K562 (cell line): ENCODE data around the gene HOPX. TPM values are rescaled to one million over a fixed set of nuclear protein-coding genes. Genes with fewer than 3 reads are reported as not detected.

ENCODE experiments used
- ATAC-seq: fragments of 200-7000 bp; cut with Tn5 transposase; 3 replicates; pipeline ENCODE4 v1.9.1; 2020; ENCODE audit warnings: moderate library complexity
- BruUV-seq: library from RNA; stranded (reverse); fragments of 400-500 nt; replicated peaks from 2 replicates; lab custom pipeline; 2021; lab: Mats Ljungman, UMichigan
- CTCF ChIA-PET: fragments of 300-600 bp; formaldehyde crosslinking; extraction: SDS; loops from one replicate; lab custom pipeline; 2021; ENCODE audit warnings: low intra/inter-chr PET ratio; lab: Yijun Ruan, JAX
- POLR2A ChIA-PET: fragments of 300-600, 350-650 bp; sonication (Branson Sonifier 250); formaldehyde crosslinking; extraction: SDS; loops from one replicate; lab custom pipeline; 2021; ENCODE audit warnings: antibody characterized with exemption, inconsistent platforms; lab: Yijun Ruan, JAX
- DNase-seq, 4 experiments: peaks; one replicate each; pipeline versions ENCODE4 v3.0.0 to v3.0.0-alpha.2; 2011 to 2018; ENCODE audit warnings: low spot score in 3 of 4, mixed read lengths in 3 of 4; ENCODE audit errors: extremely low read depth in 1 of 4
- FAIRE-seq: peaks from 2 replicates; lab custom pipeline; 2011; peaks lifted over from hg19 to GRCh38; lab: Jason Lieb, UNC
- H2AFZ ChIP-seq: 2 replicates; pipeline ENCODE4 v1.6.0; 2011; ENCODE audit warnings: low read depth, low read length, control low read depth, inconsistent platforms
- H3K27ac ChIP-seq: fragments of 200-600 bp; 3 replicates; pipeline ENCODE4 v1.8.0; 2011; ENCODE audit warnings: low read depth, mild to moderate bottlenecking, control low read depth, inconsistent platforms, low read length, moderate library complexity, mixed read lengths; ENCODE audit errors: extremely low read depth
- H3K27me3 ChIP-seq, 2 experiments: fragments of 300-600 bp in 1 of 2; 2 replicates in 1 of 2; 3 replicates in 1 of 2; pipeline versions ENCODE4 v1.6.0 to v1.8.0; 2011; ENCODE audit warnings: inconsistent platforms in 2 of 2, low read length in 2 of 2, mild to moderate bottlenecking in 1 of 2, mixed read lengths in 1 of 2, moderate library complexity in 1 of 2; ENCODE audit not compliant: control insufficient read depth in 2 of 2, insufficient read depth in 2 of 2
- H3K36me3 ChIP-seq: fragments of 300-600 bp; 3 replicates; pipeline ENCODE4 v1.8.0; 2011; ENCODE audit warnings: mild to moderate bottlenecking, low read length, inconsistent platforms; ENCODE audit not compliant: control insufficient read depth, insufficient read depth
- H3K4me1 ChIP-seq, 2 experiments: fragments of 200-600 bp in 1 of 2; replicated peaks in 1 of 2; 2 replicates in 1 of 2; 3 replicates in 1 of 2; pipeline versions ENCODE4 v1.5.1 to v1.8.0; 2011; ENCODE audit warnings: inconsistent platforms in 2 of 2, low read length in 2 of 2, mild to moderate bottlenecking in 1 of 2, mixed read lengths in 1 of 2, moderate library complexity in 1 of 2; ENCODE audit not compliant: control insufficient read depth in 2 of 2, insufficient read depth in 2 of 2
- H3K4me2 ChIP-seq: 2 replicates; pipeline ENCODE4 v1.6.1; 2011; ENCODE audit warnings: low read length, control low read depth, inconsistent platforms, mixed read lengths; ENCODE audit not compliant: insufficient read depth
- H3K4me3 ChIP-seq: fragments of 200-600 bp; sonication (generic), shearing (Covaris generic); 2 replicates; pipeline ENCODE4 v1.5.1; 2016; ENCODE audit warnings: control low read depth, inconsistent platforms
- H3K79me2 ChIP-seq: fragments of 200-600 bp; 3 replicates; pipeline ENCODE4 v1.8.0; 2011; ENCODE audit warnings: low read length, inconsistent platforms; ENCODE audit not compliant: control insufficient read depth, insufficient read depth
- H3K9ac ChIP-seq, 2 experiments: 2 replicates each; pipeline versions ENCODE4 v1.6.0 to v1.6.1; 2011; ENCODE audit warnings: low read depth in 2 of 2, low read length in 2 of 2, control low read depth in 1 of 2, inconsistent platforms in 1 of 2, mild to moderate bottlenecking in 1 of 2, mixed read lengths in 1 of 2; ENCODE audit not compliant: insufficient read depth in 1 of 2
- H3K9me1 ChIP-seq: one replicate; pipeline ENCODE4 v1.6.0; 2011; ENCODE audit warnings: inconsistent platforms, mild to moderate bottlenecking, low read length, moderate library complexity; ENCODE audit not compliant: control insufficient read depth, insufficient read depth
- H3K9me3 ChIP-seq: replicated peaks from 2 replicates; pipeline ENCODE4 v1.5.1; 2011; ENCODE audit warnings: low read depth, low read length, inconsistent platforms; ENCODE audit not compliant: control insufficient read depth, insufficient read depth
- H4K20me1 ChIP-seq: replicated peaks from 2 replicates; pipeline ENCODE4 v1.6.1; 2011; ENCODE audit warnings: low read length, inconsistent platforms, mixed read lengths; ENCODE audit not compliant: control insufficient read depth, insufficient read depth
- ARID4B ChIP-seq: sonication (generic); formaldehyde crosslinking; IDR thresholded peaks from 2 replicates; pipeline ENCODE4 v1.8.0; 2022; ENCODE audit warnings: mild to moderate bottlenecking, missing genetic modification reagents
- ATF3 ChIP-seq, 2 experiments: fragments of 450-650 bp in 1 of 2; sonication (generic) in 1 of 2; formaldehyde crosslinking in 1 of 2; IDR thresholded peaks in 1 of 2; conservative IDR thresholded peaks in 1 of 2; 2 replicates each; pipeline versions ENCODE4 v1.6.1 to v1.8.1; 2016 to 2023; ENCODE audit warnings: mild to moderate bottlenecking in 2 of 2, moderate library complexity in 2 of 2, inconsistent platforms in 1 of 2, missing genetic modification reagents in 1 of 2
- GABPB1 ChIP-seq: sonication (generic); formaldehyde crosslinking; IDR thresholded peaks from 2 replicates; pipeline ENCODE4 v1.8.0; 2022; ENCODE audit warnings: mild to moderate bottlenecking, missing genetic modification reagents
- HDGF ChIP-seq: fragments of 450-650 bp; IDR thresholded peaks from 2 replicates; pipeline ENCODE4 v1.6.1; 2016
- NCOA2 ChIP-seq, 2 experiments: fragments of 450-650 bp; IDR thresholded peaks; 2 replicates each; pipeline ENCODE4 v1.6.1; 2018; ENCODE audit warnings: mild to moderate bottlenecking in 2 of 2, moderate library complexity in 1 of 2; ENCODE audit not compliant: partially characterized antibody in 2 of 2
- RBM34 ChIP-seq: fragments of 200-400 bp; formaldehyde crosslinking; IDR thresholded peaks from 2 replicates; pipeline ENCODE4 v1.6.1; 2018; ENCODE audit warnings: low read length, borderline replicate concordance; ENCODE audit not compliant: insufficient read depth
- TEAD4 ChIP-seq, 2 experiments: sonication (generic) in 1 of 2; formaldehyde crosslinking in 1 of 2; IDR thresholded peaks; 2 replicates each; pipeline versions ENCODE4 v1.6.1 to v1.8.0; 2012 to 2022; ENCODE audit warnings: borderline replicate concordance in 1 of 2, inconsistent platforms in 1 of 2, low read length in 1 of 2, mild to moderate bottlenecking in 1 of 2, missing genetic modification reagents in 1 of 2
- ZNF121 ChIP-seq: sonication (generic); formaldehyde crosslinking; conservative IDR thresholded peaks from 2 replicates; pipeline ENCODE4 v1.8.0; 2022; ENCODE audit warnings: missing genetic modification reagents
- ZNF143 ChIP-seq: sonication (generic); formaldehyde crosslinking; IDR thresholded peaks from 2 replicates; pipeline ENCODE4 v1.9.0; 2022; ENCODE audit warnings: mild to moderate bottlenecking, missing genetic modification reagents
- ZNF239 ChIP-seq: fragments of 250-450 bp; sonication (Bioruptor Pico); IDR thresholded peaks from 2 replicates; pipeline ENCODE4 v1.4.0; 2020; ENCODE audit warnings: mild to moderate bottlenecking
- ZNF644 ChIP-seq: fragments of 200-800 bp; sonication (Bioruptor generic); IDR thresholded peaks from 2 replicates; pipeline ENCODE4 v1.6.1; 2016; ENCODE audit warnings: low read depth, missing genetic modification characterization, missing compliant biosample characterization
- ZNF780A ChIP-seq: fragments of 250-450 bp; sonication (Bioruptor Pico); IDR thresholded peaks from 2 replicates; pipeline ENCODE4 v1.5.0; 2021; ENCODE audit warnings: mild to moderate bottlenecking
- WGBS: fragments of 100-300 bp; shearing (Covaris generic); methylation state at CpG from one replicate; pipeline ENCODE4 v1.1.6; 2016; ENCODE audit warnings: low coverage, mixed read lengths; ENCODE audit not compliant: insufficient coverage; ENCODE audit errors: missing lambda C conversion rate; 5-methylcytosine and 5-hydroxymethylcytosine counted together
- in situ Hi-C: fragments of 300-500 bp; cut with MboI; formaldehyde crosslinking; loops from 4 replicates; pipeline ENCODE4 v1.15.0; 2018; ENCODE audit warnings: inconsistent platforms, mixed read lengths
- intact Hi-C: fragments of 100-400 bp; cut with micrococcal nuclease; formaldehyde crosslinking; loops from 2 replicates; pipeline ENCODE4 v1.14.2; 2022
- polyA plus RNA-seq, 8 experiments: library from polyadenylated mRNA; depleted of rRNA in 4 of 8; stranded (reverse) in 5 of 8; unstranded in 3 of 8; fragments of >200 nt; fragmentation: Nextera tagmentation in 2 of 8; fragmentation: Illumina TruSeq in 1 of 8; extraction: Ambion mirVana in 2 of 8; extraction: Trizol in 1 of 8; gene quantifications; 2 replicates each; pipeline versions ENCODE4 v1.2.1 to v1.2.3, GENCODE V29; 2011 to 2014; ENCODE audit warnings: inconsistent platforms in 1 of 8, missing spikeins in 1 of 8
- total RNA-seq, 7 experiments: library from RNA; depleted of rRNA in 6 of 7; stranded (reverse); fragments of >200 nt in 6 of 7; fragmentation: Illumina TruSeq in 2 of 7; extraction: Trizol in 2 of 7; gene quantifications; 2 replicates each; pipeline versions ENCODE4 v1.2.1 to v1.2.3, GENCODE V29; 2011 to 2021; ENCODE audit warnings: low replicate concordance in 1 of 7

The HOPX gene
- total and polyA plus RNA-seq, 9 of the 15 experiments (the other 6 are each of a cell fraction or from before 2014, with no cell fraction given), result 0.24 TPM; not detected in 8

GRCh38 chr4:56681853-56682525, 893 bp upstream of the HOPX start (continued):
- no peak for TF ChIP-seq ARID4B (CRISPR knock-in tag)
- TF ChIP-seq ZNF780A (CRISPR knock-in tag), result no peak
- TF ChIP-seq, all 486 proteins: peak for 0

- no peak overlapping the region for H3K4me3 ChIP-seq
- DNase-seq (no peak), ATAC-seq (no peak), FAIRE-seq (no peak)
- H3K9me1 ChIP-seq, result no peaks in the 10 kb centered on the region
- H3K27me3 ChIP-seq, result peaks cover 4 to 6% of the 10 kb centered on the region in 2 experiments; a peak in 4 of 5 replicates
- intact Hi-C loops, result no loop called here
- no peaks in the 10 kb centered on the region; the same call in 1 of the 2 replicates for H4K20me1 ChIP-seq
- ChIA-PET POLR2A (interaction anchor here (1.2 to 1.5 kb wide), 2 partner anchors 9 to 406 kb away, joined by 3 to 5 read pairs; no protein-coding TSS in a partner anchor), CTCF (interaction anchor here (0.6 kb wide), 1 partner anchor 329 kb away, joined by 3 read pairs; no protein-coding TSS in a partner anchor)
- H3K9me3 ChIP-seq, result no peaks in the 10 kb centered on the region
- no peaks in the 10 kb centered on the region for H3K36me3 ChIP-seq
- no peaks in the 10 kb centered on the region for H3K4me1 ChIP-seq
- H3K4me2 ChIP-seq, result no peak overlapping the region
- H2AFZ ChIP-seq, result no peak overlapping the region
- 0% methylated on average over 1 of the region's 1 CpG for WGBS
- no peaks in the 10 kb centered on the region for H3K79me2 ChIP-seq
- H3K27ac ChIP-seq, result no peak overlapping the region
- TF ChIP-seq TEAD4 (IDR thresholded peaks at IDR 0.05; ENCODE audit: low read length) (no peak), TEAD4 (CRISPR knock-in tag; IDR thresholded peaks at IDR 0.05; ENCODE audit: borderline replicate concordance) (no peak), NCOA2 (IDR thresholded peaks at IDR 0.05; ENCODE audit: partially characterized antibody in 2 of 2) (no peak), ZNF239 (no peak), GABPB1 (CRISPR knock-in tag) (no peak), ATF3 (IDR thresholded peaks at IDR 0.05) (no peak), ATF3 (CRISPR knock-in tag; conservative IDR thresholded peaks at IDR 0.05) (no peak), ZNF143 (CRISPR knock-in tag) (no peak), HDGF (no peak), RBM34 (no peak), ZNF121 (CRISPR knock-in tag) (no peak), ZNF644 (tag) (no peak)
- BruUV-seq, result no TSS peak
- in situ Hi-C loops, result no loop called here
- no peak overlapping the region for H3K9ac ChIP-seq
These were observed 830 bp downstream of the HOPX start for GRCh38 chr4:56680266-56680665.
